Liver (tissue), 9 donors: ENCODE data around the gene CD200R1L. TPM values are rescaled to one million over a fixed set of nuclear protein-coding genes. Genes with fewer than 3 reads are reported as not detected.

ENCODE experiments used
- DNase-seq: peaks from one replicate; pipeline ENCODE4 v3.0.0-alpha.2; 2017; ENCODE audit warnings: low spot score
- H3K27ac ChIP-seq, 2 donors: one replicate each; pipeline ENCODE4 v1.7.0; 2013; ENCODE audit warnings: inconsistent platforms in 2 of 2, low read length in 2 of 2, control low read depth in 1 of 2, low read depth in 1 of 2, mild to moderate bottlenecking in 1 of 2
- H3K27me3 ChIP-seq, 4 donors: one replicate each; pipeline versions ENCODE4 v1.6.1 to v1.7.0; 2013; ENCODE audit warnings: low read length in 3 of 4, inconsistent platforms in 1 of 4, mild to moderate bottlenecking in 1 of 4, moderate library complexity in 1 of 4; ENCODE audit not compliant: control insufficient read depth in 4 of 4, insufficient read depth in 4 of 4
- H3K36me3 ChIP-seq, 4 donors: one replicate each; pipeline versions ENCODE4 v1.6.1 to v1.7.0; 2013; ENCODE audit warnings: low read length in 3 of 4, mild to moderate bottlenecking in 3 of 4, low read depth in 1 of 4, moderate library complexity in 1 of 4; ENCODE audit not compliant: control insufficient read depth in 4 of 4, insufficient read depth in 3 of 4
- H3K4me1 ChIP-seq, 4 donors: one replicate each; pipeline versions ENCODE4 v1.6.1 to v1.7.0; 2013; ENCODE audit warnings: low read length in 3 of 4, mild to moderate bottlenecking in 3 of 4, moderate library complexity in 1 of 4; ENCODE audit not compliant: control insufficient read depth in 4 of 4, insufficient read depth in 4 of 4
- H3K4me3 ChIP-seq, 3 donors: one replicate each; pipeline versions ENCODE4 v1.6.1 to v1.7.0; 2013; ENCODE audit warnings: low read length in 3 of 3, control low read depth in 1 of 3, low read depth in 1 of 3, mild to moderate bottlenecking in 1 of 3
- H3K9ac ChIP-seq, 2 donors: one replicate each; pipeline ENCODE4 v1.7.0; 2013; ENCODE audit warnings: low read length in 2 of 2, mild to moderate bottlenecking in 2 of 2, moderate library complexity in 2 of 2, control low read depth in 1 of 2, low read depth in 1 of 2
- H3K9me3 ChIP-seq, 4 donors: one replicate each; pipeline versions ENCODE4 v1.6.1 to v1.7.0; 2013; ENCODE audit warnings: low read length in 3 of 4; ENCODE audit not compliant: control insufficient read depth in 4 of 4
- ATF3 ChIP-seq: IDR thresholded peaks from 2 replicates; pipeline ENCODE4 v1.6.1; 2016; ENCODE audit warnings: antibody characterized with exemption
- CTCF ChIP-seq: fragments of 150-350 bp; IDR thresholded peaks from 2 replicates; pipeline ENCODE4 v1.5.1; 2017; ENCODE audit warnings: improper control_type of control experiment, low read depth, low read length; ENCODE audit not compliant: missing input control
- FOXA1 ChIP-seq: IDR thresholded peaks from 2 replicates; pipeline ENCODE4 v1.6.1; 2016; ENCODE audit warnings: antibody characterized with exemption
- FOXA2 ChIP-seq: IDR thresholded peaks from 2 replicates; pipeline ENCODE4 v1.6.1; 2016; ENCODE audit warnings: antibody characterized with exemption
- GABPA ChIP-seq, 2 donors: IDR thresholded peaks in 1 of 2; conservative IDR thresholded peaks in 1 of 2; 2 replicates each; pipeline ENCODE4 v1.6.1; 2016; ENCODE audit warnings: antibody characterized with exemption in 2 of 2, mild to moderate bottlenecking in 1 of 2, moderate library complexity in 1 of 2
- HNF4A ChIP-seq, 2 donors: conservative IDR thresholded peaks; 2 replicates each; pipeline ENCODE4 v1.6.1; 2016; ENCODE audit warnings: antibody characterized with exemption in 2 of 2, mild to moderate bottlenecking in 2 of 2
- HNF4G ChIP-seq: IDR thresholded peaks from 2 replicates; pipeline ENCODE4 v1.6.1; 2016; ENCODE audit warnings: antibody characterized with exemption
- JUND ChIP-seq, 2 donors: IDR thresholded peaks; 2 replicates each; pipeline ENCODE4 v1.6.1; 2016; ENCODE audit warnings: antibody characterized with exemption in 2 of 2
- MAX ChIP-seq: IDR thresholded peaks from 2 replicates; pipeline ENCODE4 v1.6.1; 2016; ENCODE audit warnings: antibody characterized with exemption
- NR2F2 ChIP-seq: IDR thresholded peaks from 2 replicates; pipeline ENCODE4 v1.6.1; 2016; ENCODE audit warnings: antibody characterized with exemption
- RAD21 ChIP-seq, 2 donors: IDR thresholded peaks; 2 replicates each; pipeline ENCODE4 v1.6.1; 2016; ENCODE audit warnings: antibody characterized with exemption in 2 of 2, mild to moderate bottlenecking in 2 of 2
- REST ChIP-seq: IDR thresholded peaks from 2 replicates; pipeline ENCODE4 v1.6.1; 2016; ENCODE audit warnings: antibody characterized with exemption, mild to moderate bottlenecking
- RXRA ChIP-seq, 2 donors: IDR thresholded peaks; 2 replicates each; pipeline ENCODE4 v1.6.1; 2017 to 2018; ENCODE audit warnings: antibody characterized with exemption in 2 of 2, mild to moderate bottlenecking in 1 of 2
- TAF1 ChIP-seq: conservative IDR thresholded peaks from 2 replicates; pipeline ENCODE4 v1.6.1; 2016; ENCODE audit warnings: antibody characterized with exemption, mild to moderate bottlenecking
- YY1 ChIP-seq: IDR thresholded peaks from 2 replicates; pipeline ENCODE4 v1.6.1; 2016; ENCODE audit warnings: antibody characterized with exemption, mild to moderate bottlenecking
- ZBTB33 ChIP-seq: IDR thresholded peaks from 2 replicates; pipeline ENCODE4 v1.6.1; 2016; ENCODE audit warnings: antibody characterized with exemption
- WGBS: extraction: QIAGEN DNeasy Blood & Tissue Kit; methylation state at CpG from one replicate; pipeline ENCODE4 v1.1.7; 2013; 5-methylcytosine and 5-hydroxymethylcytosine counted together
- polyA plus RNA-seq, 2 donors: library from polyadenylated mRNA; stranded (reverse) in 1 of 2; unstranded in 1 of 2; fragments of 200-250 nt in 1 of 2; fragments of >200 nt in 1 of 2; fragmentation: Nextera tagmentation in 1 of 2; extraction: Ambion mirVana in 1 of 2; gene quantifications; one replicate each; pipeline versions ENCODE4 v1.2.1 to v1.2.3, GENCODE V29; 2013 to 2015
- total RNA-seq, 2 donors: library from RNA; depleted of rRNA; stranded (reverse); fragments of >200 nt; gene quantifications; one replicate each; pipeline ENCODE4 v1.2.3, GENCODE V29; 2014
- donor health status: healthy.
- donor health status: healthy.
- donor health status: healthy.
- donor health status: healthy.
- donor health status: healthy.

The CD200R1L gene
- total and polyA plus RNA-seq, 4 donors = not detected

GRCh38 chr3:112873632-112874031, 27.0 kb upstream of the CD200R1L start:
- Histone ChIP-seq H3K9me3 (peaks cover 0 to 3% (median 0%) of the 10 kb centered on the region in 4 donors), H3K36me3 (no peaks in the 10 kb centered on the region), H3K27me3 (no peaks in the 10 kb centered on the region), H3K9ac (no peak overlapping the region), H3K27ac (no peak overlapping the region), H3K4me1 (no peaks in the 10 kb centered on the region), H3K4me3 (no peak overlapping the region)
- 63% methylated on average over 2 of the region's 2 CpGs for WGBS
- TF ChIP-seq JUND (IDR thresholded peaks at IDR 0.05) (no peak), RAD21 (IDR thresholded peaks at IDR 0.05) (no peak), MAX (no peak), FOXA1 (no peak), NR2F2 (no peak), FOXA2 (no peak), YY1 (no peak), REST (no peak), HNF4G (no peak), RXRA (IDR thresholded peaks at IDR 0.05) (no peak), ZBTB33 (no peak), ATF3 (no peak), CTCF (no peak), TAF1 (no peak)
- DNase-seq = no peak

GRCh38 chr3:112871735-112872134, 25.1 kb upstream of the CD200R1L start:
- 82% methylated on average over 3 of the region's 3 CpGs for WGBS
- Histone ChIP-seq H3K4me1 (no peaks in the 10 kb centered on the region), H3K36me3 (no peaks in the 10 kb centered on the region), H3K4me3 (no peak overlapping the region), H3K9me3 (peaks cover 0 to 3% (median 0%) of the 10 kb centered on the region in 4 donors), H3K27ac (no peak overlapping the region), H3K9ac (no peak overlapping the region), H3K27me3 (no peaks in the 10 kb centered on the region)
- DNase-seq = no peak
- TF ChIP-seq GABPA (IDR thresholded peaks at IDR 0.05 in 1 of 2, conservative IDR thresholded peaks at IDR 0.05 in 1 of 2) (no peak), REST (no peak), HNF4G (no peak), HNF4A (conservative IDR thresholded peaks at IDR 0.05) (no peak), ZBTB33 (no peak), NR2F2 (no peak), RAD21 (IDR thresholded peaks at IDR 0.05) (no peak), TAF1 (no peak)
